Memory B cell (primary cell): ENCODE measurements around the gene LPP.

Experiments used
- ATAC-seq: fragments of 150-1000 bp; cut with Tn5 transposase; 2 replicates; pipeline ENCODE4 v1.10.0; 2021; ENCODE audit warnings: low read depth, mild to moderate bottlenecking, moderate library complexity
- DNase-seq, 2 donors: peaks; one replicate each; pipeline ENCODE4 v3.0.0; 2022; ENCODE audit warnings: low spot score in 2 of 2
- H3K27ac Mint-ChIP-seq: one replicate; pipeline ENCODE4 v1.8.0; 2022; ENCODE audit warnings: mild to moderate bottlenecking, moderate library complexity, mixed read lengths
- H3K27me3 Mint-ChIP-seq: one replicate; pipeline ENCODE4 v1.8.0; 2022; ENCODE audit warnings: mixed read lengths
- H3K36me3 Mint-ChIP-seq: one replicate; pipeline ENCODE4 v1.8.0; 2022; ENCODE audit warnings: mild to moderate bottlenecking, mixed read lengths
- H3K4me1 Mint-ChIP-seq: one replicate; pipeline ENCODE4 v1.8.0; 2022; ENCODE audit warnings: mixed read lengths
- H3K4me3 Mint-ChIP-seq: one replicate; pipeline ENCODE4 v1.8.0; 2022; ENCODE audit warnings: mild to moderate bottlenecking, moderate library complexity, mixed read lengths
- H3K9me3 Mint-ChIP-seq: one replicate; pipeline ENCODE4 v1.8.0; 2022; ENCODE audit warnings: mixed read lengths

LPP gene

GRCh38 chr3:188184649-188185048 is 30.7 kb downstream of the LPP start:
- ATAC-seq (no peak), DNase-seq (no peak)
- peak overlapping the region; percentile 2 for H3K27ac Mint-ChIP-seq
- H3K27me3 Mint-ChIP-seq = no peaks in the 10 kb centered on the region
- H3K9me3 Mint-ChIP-seq = no peaks in the 10 kb centered on the region
- H3K4me3 Mint-ChIP-seq = no peak overlapping the region
- H3K36me3 Mint-ChIP-seq = peaks cover 9% of the 10 kb centered on the region
- peaks cover 28% of the 10 kb centered on the region for H3K4me1 Mint-ChIP-seq

DNA sequence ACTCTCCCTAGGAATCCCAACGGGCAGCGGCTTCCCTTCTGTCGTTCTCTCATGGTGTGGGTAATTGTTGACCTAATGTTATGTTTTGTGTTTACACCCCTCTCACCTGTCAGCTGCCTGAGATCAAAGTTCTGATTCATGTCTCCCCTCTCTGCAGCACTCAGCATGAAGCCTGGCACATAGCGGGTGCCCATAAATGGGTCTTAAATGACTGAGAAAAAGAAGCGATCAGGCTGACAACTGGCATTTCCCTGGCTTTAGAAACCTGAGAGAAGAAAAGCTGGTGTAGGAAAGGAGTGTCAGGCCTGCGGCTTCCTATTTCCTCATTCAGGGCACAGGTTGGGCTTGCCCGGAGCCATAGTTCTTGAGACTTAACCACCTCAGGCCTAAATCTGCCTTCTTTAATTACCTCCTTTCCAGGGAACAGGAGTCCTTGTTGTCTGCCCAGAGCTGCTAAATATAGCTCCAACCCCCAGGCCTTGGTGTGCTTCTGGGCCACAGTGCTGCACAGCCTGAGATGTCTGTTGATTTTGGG is 31.8 kb downstream of the LPP start:
- Mint-ChIP-seq H3K4me1 (peaks cover 25% of the 10 kb centered on the region), H3K36me3 (peaks cover 8% of the 10 kb centered on the region), H3K27me3 (no peaks in the 10 kb centered on the region), H3K9me3 (no peaks in the 10 kb centered on the region), H3K4me3 (no peak overlapping the region), H3K27ac (peak overlapping the region; percentile 82)
- DNase-seq (no peak), ATAC-seq (peak; percentile 33)

DNA sequence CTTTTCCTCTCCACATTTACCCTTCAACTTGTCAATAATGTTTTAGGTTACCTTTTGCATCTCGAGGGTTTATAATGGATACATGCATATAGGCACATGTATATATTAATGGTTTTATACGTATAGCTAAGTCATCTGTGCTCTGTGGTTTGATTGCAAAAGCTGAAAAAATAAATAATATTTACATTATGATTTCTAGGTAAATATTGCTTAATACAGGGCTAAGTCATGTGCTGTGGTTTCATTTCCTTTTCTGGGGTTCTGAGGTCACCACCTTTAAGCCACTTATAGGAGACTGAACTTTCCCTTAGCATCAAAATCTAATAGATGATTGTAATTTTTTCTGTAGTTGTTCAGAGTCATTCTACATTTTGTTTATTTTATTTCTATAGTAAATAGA is 33.1 kb downstream of the LPP start:
- ATAC-seq (peak; percentile 98), DNase-seq (peak in 1 of 2 donors; percentile 33)
- Mint-ChIP-seq H3K4me3 (no peak overlapping the region), H3K27ac (peak overlapping the region; percentile 86), H3K36me3 (peaks cover 12% of the 10 kb centered on the region), H3K9me3 (no peaks in the 10 kb centered on the region), H3K27me3 (no peaks in the 10 kb centered on the region), H3K4me1 (peaks cover 26% of the 10 kb centered on the region)

- Mint-ChIP-seq H3K27me3 (no peaks in the 10 kb centered on the region), H3K4me3 (no peak overlapping the region), H3K27ac (no peak overlapping the region), H3K4me1 (peaks cover 29% of the 10 kb centered on the region), H3K36me3 (peaks cover 23% of the 10 kb centered on the region), H3K9me3 (no peaks in the 10 kb centered on the region)
- DNase-seq = no peak
- ATAC-seq = no peak
These were observed 35.0 kb downstream of the LPP start for GRCh38 chr3:188188911-188189310.

- DNase-seq = no peak
- H3K36me3 Mint-ChIP-seq = peaks cover 25% of the 10 kb centered on the region
- no peak for ATAC-seq
- H3K4me1 Mint-ChIP-seq = peaks cover 24% of the 10 kb centered on the region
- H3K27me3 Mint-ChIP-seq = no peaks in the 10 kb centered on the region
- no peak overlapping the region for H3K4me3 Mint-ChIP-seq
- no peak overlapping the region for H3K27ac Mint-ChIP-seq
- H3K9me3 Mint-ChIP-seq = no peaks in the 10 kb centered on the region
These were observed 37.5 kb downstream of the LPP start for GRCh38 chr3:188191460-188191859.

- ATAC-seq = no peak
- no peak for DNase-seq
- Mint-ChIP-seq H3K4me1 (peaks cover 26% of the 10 kb centered on the region), H3K27me3 (no peaks in the 10 kb centered on the region), H3K4me3 (no peak overlapping the region), H3K27ac (no peak overlapping the region), H3K36me3 (peaks cover 25% of the 10 kb centered on the region), H3K9me3 (no peaks in the 10 kb centered on the region)
These were observed 38.1 kb downstream of the LPP start for GRCh38 chr3:188192034-188192433.

GRCh38 chr3:188194332-188194731 is 40.4 kb downstream of the LPP start:
- peaks cover 38% of the 10 kb centered on the region for H3K4me1 Mint-ChIP-seq
- no peaks in the 10 kb centered on the region for H3K9me3 Mint-ChIP-seq
- H3K27me3 Mint-ChIP-seq = no peaks in the 10 kb centered on the region
- H3K4me3 Mint-ChIP-seq = no peak overlapping the region
- H3K36me3 Mint-ChIP-seq = peaks cover 30% of the 10 kb centered on the region
- no peak for ATAC-seq
- H3K27ac Mint-ChIP-seq = no peak overlapping the region
- DNase-seq = no peak

DNA sequence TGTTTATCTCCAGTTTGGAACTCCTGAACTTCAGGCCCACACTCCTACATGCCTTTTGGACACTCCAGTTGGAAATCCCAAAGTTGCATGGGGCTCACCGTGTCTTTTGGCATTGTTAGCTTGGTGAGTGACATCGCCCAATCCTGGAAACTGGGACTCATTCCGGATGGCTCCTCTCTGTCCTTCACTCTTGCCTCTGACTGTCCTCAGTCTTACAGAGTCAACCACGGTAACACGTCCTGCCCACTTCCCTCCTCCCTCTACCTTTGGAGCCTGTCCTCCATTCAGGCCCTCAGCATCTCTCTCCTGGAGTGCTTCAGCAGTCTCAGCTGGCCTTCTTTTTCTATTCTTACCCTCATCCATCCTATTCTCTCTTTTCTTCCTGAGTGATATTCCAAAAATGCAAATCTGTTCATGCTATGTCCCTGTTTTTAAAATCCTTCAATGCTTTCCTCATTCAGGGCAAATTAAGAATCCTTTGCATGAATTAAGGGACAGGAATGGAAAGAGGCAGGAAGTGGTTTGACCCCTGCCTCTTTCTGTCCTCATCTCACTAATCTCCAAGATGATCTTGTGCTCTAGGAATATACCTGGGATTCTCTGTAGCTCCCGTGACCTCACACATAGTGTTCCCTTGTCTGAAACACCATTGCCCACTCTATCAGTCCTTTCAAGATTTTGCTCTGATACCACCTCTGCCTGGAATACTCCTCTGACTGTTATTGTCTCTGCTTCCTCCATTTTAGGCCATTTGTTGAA is 42.5 kb downstream of the LPP start:
- H3K27ac Mint-ChIP-seq = peak overlapping the region; percentile 2
- peaks cover 35% of the 10 kb centered on the region for H3K4me1 Mint-ChIP-seq
- H3K27me3 Mint-ChIP-seq = no peaks in the 10 kb centered on the region
- no peaks in the 10 kb centered on the region for H3K9me3 Mint-ChIP-seq
- H3K4me3 Mint-ChIP-seq = no peak overlapping the region
- ATAC-seq (no peak), DNase-seq (no peak)
- H3K36me3 Mint-ChIP-seq = peaks cover 24% of the 10 kb centered on the region

DNA sequence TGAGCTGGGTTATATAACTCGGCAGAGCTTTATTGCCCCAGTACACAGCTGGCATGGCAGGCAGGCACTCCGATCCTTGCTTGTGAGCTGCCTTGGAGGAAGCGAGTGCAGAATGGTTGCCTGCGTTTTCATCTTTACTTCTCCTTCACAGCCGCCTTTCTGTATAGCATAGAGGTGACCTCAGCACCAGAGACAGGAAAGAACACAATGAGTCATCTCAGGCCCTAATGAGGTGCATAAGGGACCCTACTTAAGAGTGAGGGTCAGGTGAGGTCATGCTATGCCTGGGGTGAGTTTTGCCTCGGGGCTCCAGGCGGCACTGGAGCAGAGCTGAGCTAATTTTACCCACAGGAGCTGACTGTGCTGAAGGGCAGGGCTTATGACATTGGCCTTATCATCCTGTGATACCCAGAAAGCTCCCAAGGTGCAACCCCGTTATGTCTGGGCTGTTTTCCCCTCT is 43.5 kb downstream of the LPP start:
- H3K27ac Mint-ChIP-seq = peak overlapping the region; percentile 0
- no peaks in the 10 kb centered on the region for H3K27me3 Mint-ChIP-seq
- H3K9me3 Mint-ChIP-seq = no peaks in the 10 kb centered on the region
- DNase-seq = no peak
- peaks cover 20% of the 10 kb centered on the region for H3K36me3 Mint-ChIP-seq
- ATAC-seq = peak; percentile 87
- H3K4me1 Mint-ChIP-seq = peaks cover 34% of the 10 kb centered on the region
- no peak overlapping the region for H3K4me3 Mint-ChIP-seq

- Mint-ChIP-seq H3K27me3 (no peaks in the 10 kb centered on the region), H3K36me3 (peaks cover 14% of the 10 kb centered on the region), H3K9me3 (no peaks in the 10 kb centered on the region), H3K27ac (peak overlapping the region; percentile 0), H3K4me1 (peaks cover 37% of the 10 kb centered on the region), H3K4me3 (no peak overlapping the region)
- no peak for DNase-seq
- no peak for ATAC-seq
These were observed 44.0 kb downstream of the LPP start for GRCh38 chr3:188198001-188198400.

GRCh38 chr3:188198760-188199327 is 44.9 kb downstream of the LPP start:
- ATAC-seq (no peak), DNase-seq (no peak)
- Mint-ChIP-seq H3K36me3 (peaks cover 9% of the 10 kb centered on the region), H3K4me1 (peaks cover 35% of the 10 kb centered on the region), H3K9me3 (no peaks in the 10 kb centered on the region), H3K27ac (no peak overlapping the region), H3K27me3 (no peaks in the 10 kb centered on the region), H3K4me3 (no peak overlapping the region)

- Mint-ChIP-seq H3K9me3 (no peaks in the 10 kb centered on the region), H3K4me3 (no peak overlapping the region), H3K27me3 (no peaks in the 10 kb centered on the region), H3K36me3 (peaks cover 10% of the 10 kb centered on the region), H3K27ac (no peak overlapping the region), H3K4me1 (peaks cover 34% of the 10 kb centered on the region)
- ATAC-seq (no peak), DNase-seq (no peak)
These were observed 45.4 kb downstream of the LPP start for GRCh38 chr3:188199386-188199785.

GRCh38 chr3:188200481-188200880 is 46.5 kb downstream of the LPP start:
- ATAC-seq (no peak), DNase-seq (no peak)
- H3K4me1 Mint-ChIP-seq = peaks cover 34% of the 10 kb centered on the region
- no peak overlapping the region for H3K27ac Mint-ChIP-seq
- no peaks in the 10 kb centered on the region for H3K9me3 Mint-ChIP-seq
- peaks cover 10% of the 10 kb centered on the region for H3K36me3 Mint-ChIP-seq
- no peaks in the 10 kb centered on the region for H3K27me3 Mint-ChIP-seq
- no peak overlapping the region for H3K4me3 Mint-ChIP-seq

DNA sequence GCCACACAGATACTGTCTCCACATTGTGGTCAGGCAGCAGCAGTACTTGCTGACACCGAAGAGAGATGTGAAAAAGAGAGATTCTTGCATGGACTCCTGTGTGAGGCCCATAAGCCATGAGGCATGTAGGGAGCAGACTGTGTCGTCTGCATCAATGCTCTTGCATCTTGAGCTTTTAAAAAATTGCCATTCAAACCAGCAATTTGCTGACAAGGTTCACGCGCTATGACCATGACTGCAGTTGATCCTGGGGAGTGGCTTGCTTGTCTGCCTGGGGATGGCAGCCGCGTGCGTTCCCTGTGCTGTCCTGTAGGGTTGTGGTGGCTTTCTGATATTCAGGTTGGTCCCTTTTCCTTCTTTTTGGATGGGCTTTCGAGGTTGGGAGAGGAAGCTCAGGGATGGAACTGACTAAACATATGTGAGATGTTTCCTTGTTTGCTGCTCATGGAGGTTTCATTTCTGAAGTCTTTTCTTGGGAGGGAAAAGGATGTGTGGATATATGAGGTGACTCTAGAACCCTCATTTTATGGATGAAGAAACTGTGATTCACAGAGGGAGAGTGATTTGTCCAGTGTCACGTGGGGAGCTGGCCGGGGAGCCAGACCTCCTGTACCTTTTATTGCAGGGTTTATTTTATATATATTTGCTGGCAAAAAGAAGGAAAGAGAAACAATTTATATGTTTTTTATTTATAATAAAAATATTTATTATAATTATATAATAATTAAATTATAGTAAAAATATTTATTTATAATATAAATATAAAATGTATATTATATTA is 48.6 kb downstream of the LPP start:
- ATAC-seq = no peak

More for the DNA sequence above, 48.6 kb downstream of the LPP start:
- DNase-seq = no peak
- peaks cover 12% of the 10 kb centered on the region for H3K36me3 Mint-ChIP-seq
- peaks cover 23% of the 10 kb centered on the region for H3K4me1 Mint-ChIP-seq
- H3K9me3 Mint-ChIP-seq = no peaks in the 10 kb centered on the region
- H3K4me3 Mint-ChIP-seq = no peak overlapping the region
- H3K27me3 Mint-ChIP-seq = no peaks in the 10 kb centered on the region
- no peak overlapping the region for H3K27ac Mint-ChIP-seq
